GM21367 (cell line): ENCODE results near the gene OGFOD3.
"Not testable (repeated sequence)": the region's sequence is repeated elsewhere in the genome, so short reads cannot be mapped to it uniquely, and the experiment has no call there.

ENCODE experiments used
- ATAC-seq: cut with Tn5 transposase; IDR thresholded peaks from one replicate; pipeline ENCODE4 v1.9.1; 2021; ENCODE audit not compliant: unreplicated experiment

OGFOD3 gene

GRCh38 chr17:82376042-82376730 is 42.2 kb downstream of the OGFOD3 start:
- ATAC-seq = no peak

DNA sequence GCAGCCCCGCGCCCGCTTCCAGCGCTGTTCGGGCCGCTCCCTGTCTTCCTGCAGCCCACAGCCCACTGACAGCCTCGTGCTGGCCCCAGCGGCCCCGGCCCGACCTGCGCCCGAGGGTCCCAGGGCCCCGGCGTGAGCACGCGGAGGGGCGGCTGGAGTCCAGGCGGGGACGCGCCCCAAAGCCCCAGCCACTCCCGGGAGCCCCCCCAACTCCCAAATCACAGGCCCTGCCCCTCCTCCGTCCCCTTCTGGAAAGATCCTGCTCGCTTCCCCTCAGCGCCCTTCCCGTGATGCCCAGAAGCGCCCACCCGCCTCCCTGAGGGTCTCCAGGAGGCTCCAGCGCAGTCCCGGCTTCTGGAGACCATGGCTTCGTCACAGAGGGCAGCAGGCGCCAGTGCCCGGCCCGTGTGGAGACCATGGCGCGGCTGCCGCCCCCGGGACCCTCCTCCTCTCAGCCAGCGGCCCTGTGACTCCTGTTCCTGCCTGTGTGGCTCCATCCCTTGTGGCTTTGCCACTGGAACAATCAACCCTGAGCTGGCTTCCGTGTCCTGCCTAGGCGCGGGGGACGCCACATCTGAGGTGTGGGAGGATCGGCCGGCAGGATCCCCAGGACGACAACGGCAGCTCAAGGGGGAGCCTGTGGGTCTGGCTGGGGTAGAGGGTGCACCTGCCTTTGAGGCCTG is 42.9 kb downstream of the OGFOD3 start:
- no peak for ATAC-seq

DNA sequence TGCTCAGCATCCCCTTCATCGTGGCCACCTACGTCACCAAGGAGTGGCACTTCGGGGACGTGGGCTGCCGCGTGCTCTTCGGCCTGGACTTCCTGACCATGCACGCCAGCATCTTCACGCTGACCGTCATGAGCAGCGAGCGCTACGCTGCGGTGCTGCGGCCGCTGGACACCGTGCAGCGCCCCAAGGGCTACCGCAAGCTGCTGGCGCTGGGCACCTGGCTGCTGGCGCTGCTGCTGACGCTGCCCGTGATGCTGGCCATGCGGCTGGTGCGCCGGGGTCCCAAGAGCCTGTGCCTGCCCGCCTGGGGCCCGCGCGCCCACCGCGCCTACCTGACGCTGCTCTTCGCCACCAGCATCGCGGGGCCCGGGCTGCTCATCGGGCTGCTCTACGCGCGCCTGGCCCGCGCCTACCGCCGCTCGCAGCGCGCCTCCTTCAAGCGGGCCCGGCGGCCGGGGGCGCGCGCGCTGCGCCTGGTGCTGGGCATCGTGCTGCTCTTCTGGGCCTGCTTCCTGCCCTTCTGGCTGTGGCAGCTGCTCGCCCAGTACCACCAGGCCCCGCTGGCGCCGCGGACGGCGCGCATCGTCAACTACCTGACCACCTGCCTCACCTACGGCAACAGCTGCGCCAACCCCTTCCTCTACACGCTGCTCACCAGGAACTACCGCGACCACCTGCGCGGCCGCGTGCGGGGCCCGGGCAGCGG is 43.6 kb downstream of the OGFOD3 start:
- no peak for ATAC-seq

GRCh38 chr17:82373731-82374625 is 44.4 kb downstream of the OGFOD3 start:
- ATAC-seq = no peak

- not testable (repeated sequence) for ATAC-seq
Observed at GRCh38 chr17:82373072-82373452, 45.3 kb downstream of the OGFOD3 start.

DNA sequence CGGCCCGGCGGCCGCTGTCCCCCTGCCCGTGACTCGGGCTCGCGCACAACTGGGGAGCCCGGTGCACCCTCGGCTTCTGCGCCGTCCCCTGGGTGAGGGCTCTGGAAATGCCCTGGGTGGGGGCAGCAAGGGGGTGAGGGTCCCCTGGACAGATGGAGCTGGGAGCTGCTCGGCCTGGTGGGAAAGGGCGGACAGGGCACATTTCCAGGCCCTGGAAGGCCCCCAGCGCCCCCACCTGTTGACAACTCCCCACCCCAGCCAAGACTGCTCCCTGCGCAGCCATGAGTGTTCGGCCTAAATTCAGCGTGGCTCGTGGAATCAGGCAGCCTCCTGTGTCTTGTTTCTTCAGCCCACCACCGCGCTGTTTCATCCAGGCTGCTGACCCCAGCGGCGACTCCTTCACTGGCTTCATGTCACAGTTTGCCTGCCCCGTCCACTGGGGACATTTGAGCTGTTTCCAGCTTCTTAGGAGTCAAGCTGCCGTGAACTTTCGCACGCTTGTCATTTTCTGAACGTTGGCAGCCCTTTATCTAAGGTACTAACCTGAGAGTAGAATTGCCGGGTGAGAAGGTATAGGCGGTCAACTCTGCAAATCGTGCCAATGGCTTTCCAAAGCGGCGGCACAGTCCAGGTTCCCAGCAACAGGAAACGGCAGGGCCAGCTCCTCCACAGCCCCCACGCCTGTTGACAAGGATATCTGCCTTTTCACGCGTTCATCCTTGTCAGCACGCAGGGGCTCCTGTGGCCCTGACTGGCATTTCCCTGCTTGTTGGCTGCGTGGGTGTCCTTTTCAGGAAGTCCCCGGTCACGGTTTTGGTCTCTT is 45.9 kb downstream of the OGFOD3 start:
- ATAC-seq = no peak

DNA sequence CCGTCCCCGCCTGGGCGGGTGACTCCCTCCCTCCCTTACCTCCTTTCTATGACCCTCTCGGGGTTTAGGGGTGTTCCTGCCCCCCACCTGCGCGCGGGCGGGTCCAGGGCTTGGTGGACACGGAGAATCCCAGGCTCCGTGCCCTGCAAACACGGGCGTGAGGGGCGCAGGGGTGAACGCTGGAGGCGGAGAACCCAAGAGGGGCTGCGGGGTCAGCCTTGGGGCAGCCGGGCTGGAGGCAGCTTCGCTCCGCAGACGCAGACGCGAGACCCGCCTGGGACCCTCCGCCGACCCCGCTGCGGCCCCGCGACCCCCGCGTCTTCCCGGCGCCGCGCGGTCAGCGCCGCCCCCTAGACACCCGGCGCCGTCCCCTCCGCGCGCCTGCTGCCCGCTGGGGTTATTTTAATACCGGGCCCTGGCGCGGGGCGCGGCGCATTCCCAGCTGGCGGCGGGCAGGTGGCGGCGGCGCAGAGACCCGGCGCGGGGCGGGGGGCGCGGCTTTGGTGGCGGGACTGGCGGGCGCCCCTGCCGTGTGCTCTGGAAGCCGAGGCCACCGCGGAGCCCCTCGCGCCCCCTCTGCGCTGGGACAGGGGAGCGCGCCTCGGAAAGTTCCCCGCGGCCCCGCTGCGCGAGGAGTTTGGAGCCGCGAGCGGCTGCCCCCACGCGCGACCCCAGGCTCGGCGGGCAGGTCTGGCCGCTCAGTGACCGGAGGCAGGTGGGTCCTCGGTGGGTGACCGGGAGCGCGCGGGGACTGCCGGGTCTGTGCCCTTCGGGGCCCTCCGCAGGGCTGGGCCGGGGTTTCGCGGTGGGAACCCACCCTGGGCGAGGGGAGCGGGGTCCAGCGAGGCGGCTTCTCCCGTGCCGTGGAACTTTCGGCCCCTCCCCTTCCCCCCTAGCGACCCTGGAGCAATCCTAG is 46.8 kb downstream of the OGFOD3 start, which contains the start of gene UTS2R:
Gene UTS2R (plus strand): TSS at position 433 of the 916 bp plus-strand sequence. CDS start 2,560 bp downstream, outside the sequence.
- ATAC-seq = no peak

GRCh38 chr17:82370471-82371332 is 47.7 kb downstream of the OGFOD3 start:
- no peak for ATAC-seq

GRCh38 chr17:82369211-82369610 is 49.2 kb downstream of the OGFOD3 start:
- no peak for ATAC-seq

GRCh38 chr17:82367724-82368524 is 50.5 kb downstream of the OGFOD3 start:
- ATAC-seq = no peak

DNA sequence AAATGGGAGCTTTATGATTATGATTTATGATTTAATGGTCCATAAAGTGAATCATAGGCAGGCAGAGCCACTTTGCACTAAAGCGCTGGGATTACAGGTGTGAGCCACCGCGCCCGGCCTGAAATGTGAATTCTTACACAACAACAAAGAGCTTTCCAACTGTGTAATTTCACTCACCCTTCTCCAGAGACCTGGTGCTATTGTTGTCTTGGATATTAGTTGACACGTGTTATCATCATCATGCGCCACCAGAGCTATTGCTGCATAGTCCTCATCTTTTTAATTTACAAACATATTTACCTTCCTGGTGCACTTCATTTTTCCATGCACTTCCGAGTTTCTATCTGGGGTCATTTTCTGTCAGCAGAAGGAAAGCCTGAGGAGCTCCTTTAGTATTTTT is 51.6 kb downstream of the OGFOD3 start:
- no peak for ATAC-seq

DNA sequence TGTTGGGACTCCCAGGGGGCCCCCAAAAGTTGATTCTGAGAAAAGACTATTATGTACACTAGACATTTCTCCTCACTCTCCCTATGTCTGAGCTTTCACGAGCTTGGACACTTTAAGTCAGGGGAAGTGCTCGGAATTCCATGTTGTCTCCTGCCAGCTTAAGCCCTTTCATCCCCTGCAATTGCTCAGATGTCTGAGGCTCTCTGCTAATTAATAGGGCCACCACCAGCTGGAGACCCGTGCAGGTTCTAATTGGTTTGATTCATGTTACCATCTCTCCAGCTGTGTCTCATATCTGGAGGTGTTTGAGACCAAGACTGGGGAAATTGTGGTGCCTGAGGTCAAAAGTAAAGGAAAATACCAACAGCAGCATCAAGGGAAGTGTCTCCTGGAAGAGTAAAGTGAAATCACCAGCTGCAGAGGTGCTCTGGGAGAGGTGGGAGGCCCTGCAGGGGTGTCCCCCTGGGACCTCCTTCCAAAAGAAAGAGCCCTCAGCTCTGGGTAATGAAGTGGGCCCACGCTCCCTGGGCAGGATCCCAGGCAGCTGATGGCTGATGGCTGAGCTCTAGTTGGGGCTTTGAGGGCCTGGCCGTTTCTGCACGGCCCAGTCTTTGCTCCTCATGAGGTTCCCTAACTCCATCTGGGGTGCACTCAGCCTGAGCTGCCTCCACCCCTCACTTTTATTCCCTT is 52.6 kb downstream of the OGFOD3 start:
- ATAC-seq = no peak

GRCh38 chr17:82361885-82362633 is 56.3 kb downstream of the OGFOD3 start:
- no peak for ATAC-seq

DNA sequence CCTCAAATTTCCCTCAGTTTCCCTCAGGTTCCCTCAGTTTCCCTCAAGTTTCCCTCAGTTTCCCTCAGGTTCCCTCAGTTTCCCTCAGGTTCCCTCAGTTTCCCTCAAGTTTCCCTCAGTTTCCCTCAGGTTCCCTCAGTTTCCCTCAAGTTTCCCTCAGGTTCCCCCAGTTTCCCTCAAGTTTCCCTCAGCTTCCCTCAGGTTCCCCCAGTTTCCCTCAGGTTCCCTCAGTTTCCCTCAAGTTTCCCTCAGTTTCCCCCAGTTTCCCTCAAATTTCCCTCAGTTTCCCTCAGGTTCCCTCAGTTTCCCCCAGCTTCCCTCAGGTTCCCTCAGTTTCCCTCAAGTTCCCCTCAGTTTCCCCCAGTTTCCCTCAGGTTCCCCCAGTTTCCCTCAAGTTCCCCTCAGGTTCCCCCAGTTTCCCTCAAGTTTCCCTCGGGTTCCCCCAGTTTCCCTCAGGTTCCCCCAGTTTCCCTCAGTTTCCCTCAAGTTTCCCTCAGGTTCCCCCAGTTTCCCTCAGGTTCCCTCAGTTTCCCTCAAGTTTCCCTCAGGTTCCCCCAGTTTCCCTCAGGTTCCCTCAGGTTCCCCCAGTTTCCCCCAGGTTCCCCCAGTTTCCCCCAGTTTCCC is 58.8 kb downstream of the OGFOD3 start:
- not testable (repeated sequence) for ATAC-seq
